DOHH2 (cell line): ENCODE data around the gene TIE1.

Experiments used
- H3F3A ChIP-seq: fragments of 200-600 bp; sonication (generic), shearing (Covaris generic); 2 replicates; pipeline ENCODE4 v1.6.0; 2016; ENCODE audit warnings: antibody characterized with exemption, mild to moderate bottlenecking; ENCODE audit not compliant: control insufficient read depth, insufficient read depth
- H3K27ac ChIP-seq: fragments of 200-600 bp; sonication (generic); 2 replicates; pipeline ENCODE4 v1.5.1; 2014; ENCODE audit warnings: low read depth, mild to moderate bottlenecking, low read length, moderate library complexity
- H3K27me3 ChIP-seq: fragments of 200-600 bp; sonication (generic); 2 replicates; pipeline ENCODE4 v1.6.1; 2014; ENCODE audit warnings: mild to moderate bottlenecking, low read length, mixed read lengths; ENCODE audit not compliant: control insufficient read depth
- H3K36me3 ChIP-seq: fragments of 200-600 bp; sonication (generic); 2 replicates; pipeline ENCODE4 v1.6.1; 2014; ENCODE audit warnings: mild to moderate bottlenecking, low read length, moderate library complexity, mixed read lengths; ENCODE audit not compliant: control insufficient read depth
- H3K4me1 ChIP-seq: fragments of 200-600 bp; sonication (generic); 2 replicates; pipeline ENCODE4 v1.6.1; 2014; ENCODE audit warnings: mild to moderate bottlenecking, low read length, mixed read lengths; ENCODE audit not compliant: control insufficient read depth
- H3K4me2 ChIP-seq: fragments of 200-600 bp; sonication (generic); 2 replicates; pipeline ENCODE4 v1.6.0; 2014; ENCODE audit warnings: mild to moderate bottlenecking, low read length, moderate library complexity
- H3K4me3 ChIP-seq: fragments of 200-600 bp; sonication (generic); 2 replicates; pipeline ENCODE4 v1.5.1; 2014; ENCODE audit warnings: mild to moderate bottlenecking, low read length, mixed read lengths
- H3K79me2 ChIP-seq: fragments of 200-600 bp; sonication (generic); 2 replicates; pipeline ENCODE4 v1.6.1; 2014; ENCODE audit warnings: mild to moderate bottlenecking, low read length, mixed read lengths; ENCODE audit not compliant: control insufficient read depth
- H3K9me2 ChIP-seq: fragments of 200-600 bp; sonication (generic); replicated peaks from 2 replicates; pipeline ENCODE4 v1.6.1; 2014; ENCODE audit warnings: mild to moderate bottlenecking, low read length, mixed read lengths; ENCODE audit not compliant: control insufficient read depth
- H3K9me3 ChIP-seq: fragments of 200-600 bp; sonication (generic); 2 replicates; pipeline ENCODE4 v1.6.1; 2014; ENCODE audit warnings: antibody characterized with exemption, low read length, mixed read lengths; ENCODE audit not compliant: control insufficient read depth, insufficient read depth
- H4K20me1 ChIP-seq: fragments of 200-600 bp; sonication (generic); 2 replicates; pipeline ENCODE4 v1.6.0; 2014; ENCODE audit warnings: low read depth, mild to moderate bottlenecking, antibody characterized with exemption, low read length, moderate library complexity; ENCODE audit not compliant: control insufficient read depth, insufficient read depth
- CTCF ChIP-seq: fragments of 200-600 bp; sonication (generic); IDR thresholded peaks from one replicate; pipeline ENCODE4 v1.5.1; 2014; ENCODE audit warnings: antibody characterized with exemption, mild to moderate bottlenecking, low read depth, low read length; ENCODE audit not compliant: poor library complexity, severe bottlenecking
- EZH2phosphoT487 ChIP-seq: fragments of 200-600 bp; sonication (generic); IDR thresholded peaks from 2 replicates; pipeline ENCODE4 v1.6.1; 2017; ENCODE audit warnings: borderline replicate concordance, mild to moderate bottlenecking, antibody characterized with exemption, low read length, moderate library complexity, mixed read lengths

Gene TIE1

GRCh38 chr1:43331688-43332087 is 30.9 kb downstream of the TIE1 start:
- Histone ChIP-seq H3F3A (no peaks in the 10 kb centered on the region), H3K27me3 (no peaks in the 10 kb centered on the region), H3K9me3 (peaks cover 8% of the 10 kb centered on the region; the same call in 1 of the 2 replicates), H3K4me1 (no peaks in the 10 kb centered on the region), H4K20me1 (no peaks in the 10 kb centered on the region), H3K79me2 (no peaks in the 10 kb centered on the region), H3K36me3 (no peaks in the 10 kb centered on the region), H3K27ac (no peak overlapping the region), H3K4me2 (no peak overlapping the region), H3K4me3 (no peak overlapping the region), H3K9me2 (no peaks in the 10 kb centered on the region)
- TF ChIP-seq EZH2phosphoT487 (no peak), CTCF (no peak)

- no peaks in the 10 kb centered on the region for H3K79me2 ChIP-seq
- H3K27me3 ChIP-seq = no peaks in the 10 kb centered on the region
- H3K9me3 ChIP-seq = no peaks in the 10 kb centered on the region
- H3K36me3 ChIP-seq = no peaks in the 10 kb centered on the region
- no peak overlapping the region for H3K27ac ChIP-seq
- TF ChIP-seq EZH2phosphoT487 (no peak), CTCF (no peak)
- no peaks in the 10 kb centered on the region for H3F3A ChIP-seq
- H3K9me2 ChIP-seq = no peaks in the 10 kb centered on the region
- H3K4me3 ChIP-seq = no peak overlapping the region
- H4K20me1 ChIP-seq = no peaks in the 10 kb centered on the region
- no peaks in the 10 kb centered on the region for H3K4me1 ChIP-seq
- H3K4me2 ChIP-seq = no peak overlapping the region
Measured at GRCh38 chr1:43334453-43335205, 33.8 kb downstream of the TIE1 start.

- Histone ChIP-seq H3K4me3 (no peak within 1 kb of the TSS), H3K9me3 (no peaks in the 10 kb centered on the region), H3K4me1 (no peaks in the 10 kb centered on the region), H3K9me2 (no peaks in the 10 kb centered on the region), H4K20me1 (no peaks in the 10 kb centered on the region), H3K27me3 (peaks cover 2% of the 10 kb centered on the region; the same call in 1 of the 2 replicates), H3K36me3 (no peaks in the 10 kb centered on the region), H3K27ac (no peak within 1 kb of the TSS), H3F3A (no peaks in the 10 kb centered on the region), H3K79me2 (no peaks in the 10 kb centered on the region), H3K4me2 (no peak within 1 kb of the TSS)
- TF ChIP-seq EZH2phosphoT487 = no peak
- TF ChIP-seq CTCF = no peak
Measured at GRCh38 chr1:43337588-43337987, 36.8 kb downstream of the TIE1 start, which contains the start of gene MPL. MPL (plus strand) TSS chr1:43337818; CDS start chr1:43337849, 31 bp downstream.
